ENCODE results near the gene CLPTM1.
"Not testable (repeated sequence)": the region's sequence is repeated elsewhere in the genome, so short reads cannot be mapped to it uniquely, and the experiment has no call there.

CLPTM1 gene

GRCh38 chr19:44943801-44944249 lies 11.4 kb upstream of the CLPTM1 start:
- peak; percentile 51 for DNase-seq (ENCODE audit: low spot score)

GRCh38 chr19:44947041-44947581 lies 8.1 kb upstream of the CLPTM1 start:
- no peak for DNase-seq (ENCODE audit: low spot score)

GRCh38 chr19:44948237-44948636 lies 6.9 kb upstream of the CLPTM1 start:
- no peak for DNase-seq (ENCODE audit: low spot score)

GRCh38 chr19:44948763-44949374 lies 6.3 kb upstream of the CLPTM1 start:
- DNase-seq (ENCODE audit: low spot score), result no peak

GRCh38 chr19:44949550-44949949 lies 5.6 kb upstream of the CLPTM1 start:
- DNase-seq (ENCODE audit: low spot score), result no peak

- DNase-seq (ENCODE audit: low spot score), result peak; percentile 83
These were observed 3.7 kb upstream of the CLPTM1 start for GRCh38 chr19:44951179-44952159.

- DNase-seq (ENCODE audit: low spot score), result no peak
These were observed 917 bp upstream of the CLPTM1 start for GRCh38 chr19:44954278-44954648.

- no peak for DNase-seq (ENCODE audit: low spot score)
These were observed 592 bp downstream of the CLPTM1 start for GRCh38 chr19:44955505-44956439.

- DNase-seq (ENCODE audit: low spot score), result no peak
These were observed 2.3 kb downstream of the CLPTM1 start for GRCh38 chr19:44957526-44957925.

- DNase-seq (ENCODE audit: low spot score), result no peak
These were observed 2.9 kb downstream of the CLPTM1 start for GRCh38 chr19:44958090-44958489.

- no peak for DNase-seq (ENCODE audit: low spot score)
These were observed 4.5 kb downstream of the CLPTM1 start for GRCh38 chr19:44959691-44960090.

- no peak for DNase-seq (ENCODE audit: low spot score)
These were observed 5.9 kb downstream of the CLPTM1 start for GRCh38 chr19:44960906-44961728.

- DNase-seq (ENCODE audit: low spot score), result no peak
These were observed 6.6 kb downstream of the CLPTM1 start for GRCh38 chr19:44961821-44962220.

- peak; percentile 63 for DNase-seq (ENCODE audit: low spot score)
These were observed 12.9 kb downstream of the CLPTM1 start for GRCh38 chr19:44968118-44968517.

GRCh38 chr19:44968670-44969069 lies 13.5 kb downstream of the CLPTM1 start:
- DNase-seq (ENCODE audit: low spot score), result no peak

- no peak for DNase-seq (ENCODE audit: low spot score)
These were observed 14.3 kb downstream of the CLPTM1 start for GRCh38 chr19:44969437-44969836.

- not testable (repeated sequence) for DNase-seq (ENCODE audit: low spot score)
These were observed 16.3 kb downstream of the CLPTM1 start for GRCh38 chr19:44971451-44971850.

- no peak for DNase-seq (ENCODE audit: low spot score)
These were observed 17.6 kb downstream of the CLPTM1 start for GRCh38 chr19:44972802-44973201.

GRCh38 chr19:44973982-44974735 lies 19.0 kb downstream of the CLPTM1 start:
- DNase-seq (ENCODE audit: low spot score), result no peak

- no peak for DNase-seq (ENCODE audit: low spot score)
These were observed 19.7 kb downstream of the CLPTM1 start for GRCh38 chr19:44974857-44975256.
